ENCODE measurements around the gene CAMKV. TPM values are rescaled to one million over a fixed set of nuclear protein-coding genes. Genes with fewer than 3 reads are reported as not detected.

Gene CAMKV
- total RNA-seq, 8 experiments from 2014 or later = 0.20 to 85.3 (median 24.5) TPM

GRCh38 chr3:49883998-49884397 lies 14.3 kb upstream of the CAMKV start:
- whole genome bisulfite sequencing, 10 experiments = 19 to 100% (median 34%) methylated on average over 1 to 2 of the region's 4 CpGs; no CpG with 5 or more reads in 5 of the 10 experiments
- in situ Hi-C loops (cut with MboI; ENCODE audit: low pct_unique_long_range_greater_than_20kb in 2 of 9, low sequenced_read_pairs in 9 of 9, unreplicated experiment in 9 of 9) = no loop called here
- H3K4me1 ChIP-seq (replicated peaks in 1 of 2) = peaks cover 37 to 38% of the 10 kb centered on the region in 2 donors
- no peak overlapping the region for H3K27ac ChIP-seq
- H3K4me3 ChIP-seq = no peak overlapping the region
- peak in 4 of 8 experiments; percentile 45 to 87 (median 59) for ATAC-seq (replicated peaks in 6 of 8)

DNA sequence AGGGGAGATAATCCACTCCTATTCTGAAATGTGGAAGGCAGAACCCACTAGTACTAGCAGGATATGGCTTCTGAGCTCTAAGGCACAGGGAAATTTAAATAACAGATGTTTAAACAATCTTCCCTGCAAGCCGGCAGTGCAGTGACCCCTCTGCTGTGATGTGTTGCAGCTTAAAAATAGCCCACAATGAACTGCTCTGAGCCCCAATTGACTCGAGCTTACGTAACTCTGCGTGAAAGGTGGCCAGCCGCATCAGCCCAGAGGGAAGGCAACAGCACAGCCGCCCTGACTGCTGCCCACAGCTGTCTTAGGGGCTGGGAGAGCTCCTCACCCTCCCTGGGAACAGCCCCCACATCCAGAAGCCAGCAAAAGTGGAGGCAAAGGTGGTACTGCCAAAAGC lies 12.5 kb upstream of the CAMKV start:
- peak; percentile 38 to 86 (median 76) for ATAC-seq (replicated peaks in 6 of 8)
- in situ Hi-C loops (cut with MboI; ENCODE audit: low pct_unique_long_range_greater_than_20kb in 2 of 9, low sequenced_read_pairs in 9 of 9, unreplicated experiment in 9 of 9) = no loop called here

DNA sequence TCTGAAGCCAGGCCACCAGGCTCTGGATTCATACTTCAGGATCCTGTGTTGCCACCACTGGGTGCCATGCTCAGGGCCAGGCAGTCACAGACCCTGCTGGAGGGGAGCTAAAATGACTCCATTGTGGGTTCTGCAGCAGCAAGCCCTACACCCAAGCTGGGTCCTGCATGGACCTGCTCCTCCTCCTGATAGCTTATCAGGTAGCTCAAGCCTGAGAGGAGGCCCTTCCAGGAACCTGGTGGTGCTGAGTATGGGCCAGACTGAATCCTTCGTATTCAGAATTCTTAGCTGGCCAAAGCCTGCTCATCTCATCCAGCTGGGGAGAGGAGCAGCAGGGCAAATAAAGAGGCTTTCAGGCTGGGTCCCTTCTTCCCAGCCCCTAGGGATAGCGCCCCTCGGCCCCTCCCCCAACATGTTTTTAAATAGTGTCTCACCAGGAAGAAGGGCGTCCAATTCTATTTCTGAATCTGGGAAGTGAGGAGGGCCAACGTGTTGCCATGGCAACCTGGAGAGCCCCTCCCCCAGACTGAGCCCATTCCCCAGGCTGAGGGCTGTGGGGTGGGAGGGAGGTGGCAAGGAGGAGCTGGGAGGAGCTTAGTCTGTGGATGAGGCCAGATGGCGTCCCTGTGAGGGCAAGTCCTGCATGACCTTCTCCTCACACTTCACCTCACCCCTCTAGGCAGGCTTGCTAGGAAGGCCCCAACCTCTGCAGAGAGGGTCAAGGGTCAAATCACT lies 11.0 kb upstream of the CAMKV start:
- peak in 5 of 8 experiments; percentile 63 to 78 (median 75) for ATAC-seq (replicated peaks in 6 of 8)
- 8 to 30% (median 8%) methylated on average over 2 of the region's 6 CpGs; no CpG with 5 or more reads in 7 of the 10 experiments for WGBS, 10 experiments
- in situ Hi-C loops (cut with MboI; ENCODE audit: low pct_unique_long_range_greater_than_20kb in 2 of 9, low sequenced_read_pairs in 9 of 9, unreplicated experiment in 9 of 9) = no loop called here
- H3K4me1 ChIP-seq (replicated peaks in 1 of 2) = peaks cover 39 to 43% of the 10 kb centered on the region in 2 donors
- no peak overlapping the region for H3K4me3 ChIP-seq
- H3K27ac ChIP-seq = peak overlapping the region; percentile 76 to 86

More for the DNA sequence above, 12.5 kb upstream of the CAMKV start:
- Histone ChIP-seq H3K4me3 (no peak overlapping the region), H3K27ac (peak overlapping the region; percentile 58 to 84), H3K4me1 (replicated peaks in 1 of 2) (peaks cover 36 to 41% of the 10 kb centered on the region in 2 donors)
- WGBS, 10 experiments = 6 to 56% (median 28%) methylated on average over 2 to 6 of the region's 6 CpGs; no CpG with 5 or more reads in 3 of the 10 experiments

DNA sequence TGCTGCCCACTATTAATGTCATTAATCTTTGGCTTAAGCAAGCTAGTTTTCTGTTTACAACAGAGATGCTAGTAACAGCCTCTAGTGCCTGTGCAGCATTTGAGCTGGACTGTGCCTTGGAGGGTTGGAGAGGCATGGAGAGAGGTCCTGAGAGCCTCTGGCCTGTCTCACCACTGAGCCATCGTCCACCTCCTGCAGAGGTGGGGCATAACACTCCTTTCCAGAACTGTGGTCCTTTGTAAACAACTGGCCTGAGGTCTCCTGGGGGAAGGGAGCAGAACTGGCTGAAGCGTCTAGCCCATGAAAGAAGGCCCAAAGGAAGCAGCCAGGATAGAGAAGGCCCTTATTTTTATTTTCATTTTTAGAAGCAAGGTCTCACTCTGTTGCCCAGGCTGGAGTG lies 10.0 kb upstream of the CAMKV start:
- in situ Hi-C loops (cut with MboI; ENCODE audit: low pct_unique_long_range_greater_than_20kb in 2 of 9, low sequenced_read_pairs in 9 of 9, unreplicated experiment in 9 of 9) = no loop called here

DNA sequence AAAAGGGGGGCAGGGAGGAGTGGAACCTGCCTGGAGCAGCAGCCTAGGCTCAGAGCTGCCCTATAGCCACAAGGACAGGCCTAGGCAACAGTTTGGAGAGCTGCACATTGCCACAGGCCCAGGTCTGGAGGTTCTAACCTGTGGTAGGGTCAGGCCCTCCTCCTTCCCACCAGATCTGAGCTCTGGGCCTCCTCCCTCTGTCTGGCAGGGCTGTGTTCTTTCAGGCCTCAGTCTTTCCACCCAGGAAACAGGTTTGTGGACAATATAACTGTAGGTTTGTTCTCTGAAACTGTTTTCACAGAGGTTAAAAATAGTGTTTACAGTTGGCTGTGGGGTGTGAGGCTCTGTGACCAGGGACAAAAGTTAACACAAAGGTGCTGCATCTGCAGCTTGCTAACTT lies 9.0 kb upstream of the CAMKV start:
- H3K4me3 ChIP-seq = no peak overlapping the region
- peaks cover 39 to 43% of the 10 kb centered on the region in 2 donors for H3K4me1 ChIP-seq (replicated peaks in 1 of 2)
- no peak for ATAC-seq (replicated peaks in 6 of 8)
- no peak overlapping the region for H3K27ac ChIP-seq
- in situ Hi-C loops (cut with MboI; ENCODE audit: low pct_unique_long_range_greater_than_20kb in 2 of 9, low sequenced_read_pairs in 9 of 9, unreplicated experiment in 9 of 9) = no loop called here

More for the DNA sequence above, 10.0 kb upstream of the CAMKV start:
- WGBS, 10 experiments = 69 to 70% methylated on average over 2 of the region's 2 CpGs; no CpG with 5 or more reads in 8 of the 10 experiments
- Histone ChIP-seq H3K27ac (peak overlapping the region in 1 of 2 donors; percentile 86), H3K4me3 (no peak overlapping the region), H3K4me1 (replicated peaks in 1 of 2) (peaks cover 39 to 43% of the 10 kb centered on the region in 2 donors)
- ATAC-seq (replicated peaks in 6 of 8) = no peak

DNA sequence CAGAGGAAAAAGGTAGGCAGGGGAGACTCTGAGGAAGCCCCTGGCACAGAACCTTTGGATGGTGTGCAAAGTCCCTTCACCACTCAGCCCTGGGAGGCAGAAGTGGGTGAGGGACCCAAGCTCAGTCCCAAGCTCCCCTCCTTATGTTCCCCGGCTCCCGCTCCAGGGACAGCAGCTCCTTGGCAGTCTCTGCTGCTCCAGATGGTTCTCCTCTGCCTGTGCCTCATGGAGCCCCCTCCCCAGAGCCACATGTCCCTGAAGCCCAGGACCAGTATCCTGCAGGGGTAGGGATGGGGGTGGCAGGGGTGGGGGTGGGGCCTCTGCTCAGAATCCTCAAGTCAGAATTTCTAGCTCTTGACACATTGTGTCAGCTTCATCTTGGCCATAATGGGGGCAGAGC lies 8.0 kb upstream of the CAMKV start:
- Histone ChIP-seq H3K27ac (no peak overlapping the region), H3K4me3 (no peak overlapping the region), H3K4me1 (replicated peaks in 1 of 2) (peaks cover 42 to 49% of the 10 kb centered on the region in 2 donors)
- WGBS, 10 experiments = 100% methylated on average over 2 of the region's 2 CpGs; no CpG with 5 or more reads in 9 of the 10 experiments
- in situ Hi-C loops (cut with MboI; ENCODE audit: low pct_unique_long_range_greater_than_20kb in 2 of 9, low sequenced_read_pairs in 9 of 9, unreplicated experiment in 9 of 9) = no loop called here
- ATAC-seq (replicated peaks in 6 of 8) = no peak

DNA sequence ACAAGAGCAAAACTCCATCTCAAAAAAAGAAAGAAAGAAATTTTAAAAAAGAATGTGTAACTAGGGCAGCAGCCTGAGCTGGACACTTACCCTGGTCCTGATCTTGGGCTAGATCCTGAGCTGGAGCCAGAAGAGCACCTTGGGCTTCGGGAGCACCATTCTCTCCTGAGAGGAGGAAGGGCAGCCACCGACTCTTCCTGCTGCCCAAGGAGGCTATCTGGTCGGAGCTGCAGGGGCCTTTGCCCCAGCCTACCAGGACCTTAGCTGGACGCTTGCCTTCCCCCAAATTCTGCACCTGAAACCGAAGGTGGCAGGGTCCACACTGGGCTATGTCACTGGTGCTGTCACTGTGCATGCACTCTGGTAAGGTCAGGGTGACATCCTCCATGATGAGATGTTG lies 6.9 kb upstream of the CAMKV start:
- no peak overlapping the region for H3K4me3 ChIP-seq
- no peak overlapping the region for H3K27ac ChIP-seq
- no peak for ATAC-seq (replicated peaks in 6 of 8)
- WGBS, 10 experiments = 0 to 100% (median 0%) methylated on average over 1 to 3 of the region's 5 CpGs; no CpG with 5 or more reads in 6 of the 10 experiments
- in situ Hi-C loops (cut with MboI; ENCODE audit: low pct_unique_long_range_greater_than_20kb in 2 of 9, low sequenced_read_pairs in 9 of 9, unreplicated experiment in 9 of 9) = no loop called here
- peaks cover 42 to 49% of the 10 kb centered on the region in 2 donors for H3K4me1 ChIP-seq (replicated peaks in 1 of 2)

DNA sequence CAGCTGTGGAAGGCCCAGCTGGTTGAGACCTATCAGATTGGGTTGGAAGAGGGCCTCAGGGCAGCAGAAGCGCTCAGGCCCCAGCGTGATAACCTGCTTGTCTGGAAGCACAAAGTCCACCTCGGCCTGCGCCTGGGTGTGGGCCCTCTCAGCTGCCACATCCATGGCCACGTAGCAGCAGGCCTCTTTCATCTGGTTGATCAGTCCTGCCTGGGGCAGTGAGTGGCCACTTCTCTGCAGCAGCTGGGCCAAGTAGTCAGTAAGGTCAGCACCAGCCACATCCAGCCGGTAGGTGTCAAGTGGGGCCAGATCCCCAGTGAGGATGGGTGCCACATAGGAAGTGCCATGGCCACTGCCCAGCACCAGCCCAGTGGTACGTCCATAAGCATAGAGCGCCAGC lies 3.9 kb upstream of the CAMKV start:
- no peak for ATAC-seq (replicated peaks in 6 of 8)
- H3K4me1 ChIP-seq (replicated peaks in 1 of 2) = peaks cover 37 to 45% of the 10 kb centered on the region in 2 donors
- in situ Hi-C loops (cut with MboI; ENCODE audit: low pct_unique_long_range_greater_than_20kb in 2 of 9, low sequenced_read_pairs in 9 of 9, unreplicated experiment in 9 of 9) = no loop called here
- H3K27ac ChIP-seq = no peak overlapping the region
- 0 to 100% (median 94%) methylated on average over 1 to 6 of the region's 8 CpGs; no CpG with 5 or more reads in 2 of the 10 experiments for WGBS, 10 experiments
- no peak overlapping the region for H3K4me3 ChIP-seq

- H3K4me1 ChIP-seq (replicated peaks in 1 of 2) = peaks cover 45 to 51% of the 10 kb centered on the region in 2 donors
- no peak overlapping the region for H3K4me3 ChIP-seq
- 0 to 60% (median 10%) methylated on average over 1 to 2 of the region's 4 CpGs; no CpG with 5 or more reads in 7 of the 10 experiments for WGBS, 10 experiments
- in situ Hi-C loops (cut with MboI; ENCODE audit: low pct_unique_long_range_greater_than_20kb in 2 of 9, low sequenced_read_pairs in 9 of 9, unreplicated experiment in 9 of 9) = no loop called here
- ATAC-seq (replicated peaks in 6 of 8) = peak in 5 of 8 experiments; percentile 25 to 61 (median 47)
- H3K27ac ChIP-seq = peak overlapping the region; percentile 46 to 55
Measured at GRCh38 chr3:49872801-49873281, 3.1 kb upstream of the CAMKV start.

- peak in 4 of 8 experiments; percentile 7 to 31 (median 23) for ATAC-seq (replicated peaks in 6 of 8)
- 20 to 79% (median 70%) methylated on average over 1 to 8 of the region's 10 CpGs; no CpG with 5 or more reads in 4 of the 10 experiments for WGBS, 10 experiments
Measured at GRCh38 chr3:49871531-49872153, 1.9 kb upstream of the CAMKV start.

GRCh38 chr3:49868862-49869466 lies 742 bp downstream of the CAMKV start:
- 33% methylated on average over 1 of the region's 23 CpGs; no CpG with 5 or more reads in 9 of the 10 experiments for WGBS, 10 experiments
- peak; percentile 5 to 60 (median 48) for ATAC-seq (replicated peaks in 6 of 8)
- in situ Hi-C loops (cut with MboI; ENCODE audit: low pct_unique_long_range_greater_than_20kb in 2 of 9, low sequenced_read_pairs in 9 of 9, unreplicated experiment in 9 of 9) = no loop called here
- Histone ChIP-seq H3K4me3 (peak overlapping the region; percentile 40 to 56 (median 46)), H3K4me1 (replicated peaks in 1 of 2) (peaks cover 69 to 78% of the 10 kb centered on the region in 2 donors), H3K27ac (peak overlapping the region in 1 of 2 donors; percentile 22)

More at GRCh38 chr3:49871531-49872153, 1.9 kb upstream of the CAMKV start:
- Histone ChIP-seq H3K27ac (peak overlapping the region; percentile 46 to 55), H3K4me3 (no peak overlapping the region), H3K4me1 (replicated peaks in 1 of 2) (peaks cover 53 to 54% of the 10 kb centered on the region in 2 donors)
- in situ Hi-C loops (cut with MboI; ENCODE audit: low pct_unique_long_range_greater_than_20kb in 2 of 9, low sequenced_read_pairs in 9 of 9, unreplicated experiment in 9 of 9) = no loop called here

- H3K4me1 ChIP-seq (replicated peaks in 1 of 2) = peaks cover 65 to 72% of the 10 kb centered on the region in 2 donors
- 0 to 40% (median 28%) methylated on average over 1 to 2 of the region's 7 CpGs; no CpG with 5 or more reads in 6 of the 10 experiments for WGBS, 10 experiments
- ATAC-seq (replicated peaks in 6 of 8) = peak in 4 of 8 experiments; percentile 4 to 57 (median 40)
- in situ Hi-C loops (cut with MboI; ENCODE audit: low pct_unique_long_range_greater_than_20kb in 2 of 9, low sequenced_read_pairs in 9 of 9, unreplicated experiment in 9 of 9) = no loop called here
- peak overlapping the region in 2 of 5 donors; percentile 2 to 40 for H3K4me3 ChIP-seq
- H3K27ac ChIP-seq = no peak overlapping the region
Measured at GRCh38 chr3:49867871-49868321, 1.8 kb downstream of the CAMKV start.
